ENCODE measurements around the gene PHLDB1.
"Not testable (repeated sequence)": the region's sequence is repeated elsewhere in the genome, so short reads cannot be mapped to it uniquely, and the experiment has no call there.

Gene PHLDB1

GRCh38 chr11:118671254-118671653, 63.8 kb downstream of the PHLDB1 start:
- FAIRE-seq: no peak
- TF ChIP-seq CTCF (IDR thresholded peaks at IDR 0.05; ENCODE audit: insufficient read depth, missing control alignments): no peak

GRCh38 chr11:118672846-118673245, 65.4 kb downstream of the PHLDB1 start:
- DNase-seq (ENCODE audit: insufficient read length, low spot score): no peak
- FAIRE-seq: no peak

More at GRCh38 chr11:118671254-118671653, 63.8 kb downstream of the PHLDB1 start:
- no peak for DNase-seq (ENCODE audit: insufficient read length, low spot score)

GRCh38 chr11:118673361-118674081, 66.1 kb downstream of the PHLDB1 start:
- no peak for FAIRE-seq

More at GRCh38 chr11:118672846-118673245, 65.4 kb downstream of the PHLDB1 start:
- no peak for TF ChIP-seq CTCF (IDR thresholded peaks at IDR 0.05; ENCODE audit: insufficient read depth, missing control alignments)

GRCh38 chr11:118674082-118674435, 66.6 kb downstream of the PHLDB1 start:
- DNase-seq (ENCODE audit: insufficient read length, low spot score): no peak
- TF ChIP-seq CTCF (IDR thresholded peaks at IDR 0.05; ENCODE audit: insufficient read depth, missing control alignments): no peak
- FAIRE-seq: no peak

More at GRCh38 chr11:118673361-118674081, 66.1 kb downstream of the PHLDB1 start:
- no peak for TF ChIP-seq CTCF (IDR thresholded peaks at IDR 0.05; ENCODE audit: insufficient read depth, missing control alignments)
- DNase-seq (ENCODE audit: insufficient read length, low spot score): no peak

- DNase-seq (ENCODE audit: insufficient read length, low spot score): no peak
- TF ChIP-seq CTCF (IDR thresholded peaks at IDR 0.05; ENCODE audit: insufficient read depth, missing control alignments): no peak
- FAIRE-seq: no peak
These were observed 70.6 kb downstream of the PHLDB1 start for GRCh38 chr11:118677977-118678376.

- not testable (repeated sequence) for FAIRE-seq; DNase-seq (ENCODE audit: insufficient read length, low spot score)
These were observed 71.5 kb downstream of the PHLDB1 start for GRCh38 chr11:118678908-118679307.

GRCh38 chr11:118679483-118679882, 72.1 kb downstream of the PHLDB1 start, which contains the start of gene TREH:
Gene TREH, minus strand, starts transcription at chr11:118679650. Its CDS starts 23 bp downstream, at chr11:118679627.
- TF ChIP-seq CTCF (IDR thresholded peaks at IDR 0.05; ENCODE audit: insufficient read depth, missing control alignments): no peak
- DNase-seq (ENCODE audit: insufficient read length, low spot score): no peak
- FAIRE-seq: no peak
